ENCODE results near the gene ACTA2. TPM values are rescaled to one million over a fixed set of nuclear protein-coding genes. Genes with fewer than 3 reads are reported as not detected.

Gene ACTA2
- polyA plus RNA-seq, 1 of the 3 experiments (the other 2 are of a cell fraction): 130 TPM

DNA sequence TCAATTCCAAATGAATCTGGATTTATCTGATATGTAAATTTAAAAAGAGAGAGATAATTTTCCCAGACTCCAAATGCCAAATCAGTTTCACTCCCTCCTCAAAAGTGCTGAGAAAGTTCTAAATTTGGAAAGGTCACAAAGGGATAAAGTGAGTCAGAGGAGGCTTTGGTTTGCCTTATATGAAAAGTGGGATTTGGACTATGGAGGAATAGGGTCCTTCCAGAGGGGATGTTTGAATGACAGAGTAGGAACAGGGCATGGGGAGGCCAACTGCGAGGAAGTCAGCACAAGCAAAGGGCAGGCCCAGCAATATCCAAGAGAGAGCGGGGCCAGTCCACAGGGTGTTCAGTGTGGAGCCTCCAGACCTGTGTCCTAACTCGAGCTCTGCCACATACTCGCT lies 28.2 kb upstream of the ACTA2 start (continued):
- TF ChIP-seq, protein P1, sequence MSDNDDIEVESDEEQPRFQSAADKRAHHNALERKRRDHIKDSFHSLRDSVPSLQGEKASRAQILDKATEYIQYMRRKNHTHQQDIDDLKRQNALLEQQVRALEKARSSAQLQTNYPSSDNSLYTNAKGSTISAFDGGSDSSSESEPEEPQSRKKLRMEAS (IDR thresholded peaks at IDR 0.05; ENCODE audit: low read depth): no peak
- TF ChIP-seq EP300 (IDR thresholded peaks at IDR 0.05; ENCODE audit: borderline replicate concordance in 1 of 2, low read depth in 1 of 2, low read length in 1 of 2): no peak
- no peak for TF ChIP-seq EZH2phosphoT487 (IDR thresholded peaks at IDR 0.05; ENCODE audit: borderline replicate concordance, low read depth)
- TF ChIP-seq RCOR1 (IDR thresholded peaks at IDR 0.05; ENCODE audit: low read length): no peak
- TF ChIP-seq FOXJ3 (CRISPR knock-in tag; IDR thresholded peaks at IDR 0.05): no peak
- TF ChIP-seq, protein P2, sequence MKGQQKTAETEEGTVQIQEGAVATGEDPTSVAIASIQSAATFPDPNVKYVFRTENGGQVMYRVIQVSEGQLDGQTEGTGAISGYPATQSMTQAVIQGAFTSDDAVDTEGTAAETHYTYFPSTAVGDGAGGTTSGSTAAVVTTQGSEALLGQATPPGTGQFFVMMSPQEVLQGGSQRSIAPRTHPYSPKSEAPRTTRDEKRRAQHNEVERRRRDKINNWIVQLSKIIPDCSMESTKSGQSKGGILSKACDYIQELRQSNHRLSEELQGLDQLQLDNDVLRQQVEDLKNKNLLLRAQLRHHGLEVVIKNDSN (IDR thresholded peaks at IDR 0.05; ENCODE audit: borderline replicate concordance, low read depth): no peak
- no peak for TF ChIP-seq FOXM1 (IDR thresholded peaks at IDR 0.05; ENCODE audit: low read depth)
- TF ChIP-seq NFIC (IDR thresholded peaks at IDR 0.05; ENCODE audit: borderline replicate concordance): no peak
- TF ChIP-seq, protein P3, sequence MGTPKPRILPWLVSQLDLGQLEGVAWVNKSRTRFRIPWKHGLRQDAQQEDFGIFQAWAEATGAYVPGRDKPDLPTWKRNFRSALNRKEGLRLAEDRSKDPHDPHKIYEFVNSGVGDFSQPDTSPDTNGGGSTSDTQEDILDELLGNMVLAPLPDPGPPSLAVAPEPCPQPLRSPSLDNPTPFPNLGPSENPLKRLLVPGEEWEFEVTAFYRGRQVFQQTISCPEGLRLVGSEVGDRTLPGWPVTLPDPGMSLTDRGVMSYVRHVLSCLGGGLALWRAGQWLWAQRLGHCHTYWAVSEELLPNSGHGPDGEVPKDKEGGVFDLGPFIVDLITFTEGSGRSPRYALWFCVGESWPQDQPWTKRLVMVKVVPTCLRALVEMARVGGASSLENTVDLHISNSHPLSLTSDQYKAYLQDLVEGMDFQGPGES (IDR thresholded peaks at IDR 0.05; ENCODE audit: low read depth, low read length): no peak

DNA sequence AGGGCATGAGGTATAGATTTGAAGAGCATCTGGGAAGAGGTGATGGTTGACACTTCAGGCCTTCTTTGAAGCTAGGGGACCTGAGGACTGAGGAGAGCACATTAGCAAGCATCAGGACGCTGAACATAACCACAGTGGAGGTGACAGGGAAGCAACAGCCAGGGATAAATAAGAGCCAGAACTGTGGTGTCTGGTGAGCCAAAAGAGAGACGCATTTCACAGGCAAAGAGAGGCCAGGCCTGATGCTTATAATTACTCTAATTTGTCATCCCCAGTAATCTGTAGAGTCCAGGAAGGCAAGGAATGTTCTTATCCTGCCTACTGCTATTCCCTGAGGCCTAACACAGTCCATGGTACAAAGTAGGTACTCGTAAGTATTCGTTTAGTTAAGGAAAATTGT lies 27.7 kb upstream of the ACTA2 start:
- Histone ChIP-seq H3K27ac (ENCODE audit: low read depth in 2 of 2, low read length in 1 of 2) (no peak overlapping the region), H3K4me2 (no peak overlapping the region), H3K9me3 (no peaks in the 10 kb centered on the region), H3K27me3 (ENCODE audit: insufficient read depth) (no peaks in the 10 kb centered on the region), H3F3A (replicated peaks; ENCODE audit: insufficient read depth) (no peaks in the 10 kb centered on the region), H3K36me3 (replicated peaks in 1 of 2; ENCODE audit: control insufficient read depth in 1 of 2, insufficient read depth in 2 of 2, low read length in 1 of 2) (peaks cover 5% of the 10 kb centered on the region in 2 experiments), H4K20me1 (ENCODE audit: insufficient read depth) (no peaks in the 10 kb centered on the region), H2AFZ (ENCODE audit: low read depth) (no peak overlapping the region), H3K9ac (no peak overlapping the region), H3K9me2 (no peaks in the 10 kb centered on the region), H3K4me3 (ENCODE audit: low read depth in 2 of 2, low read length in 1 of 2) (no peak overlapping the region), H3K4me1 (ENCODE audit: control insufficient read depth in 1 of 2, insufficient read depth in 2 of 2, low read depth in 1 of 2, low read length in 1 of 2) (peaks cover 6 to 35% of the 10 kb centered on the region in 2 experiments; a peak in 3 of 4 replicates), H3K79me2 (ENCODE audit: insufficient read depth) (peaks cover 9% of the 10 kb centered on the region; the same call in 1 of the 2 replicates)
- ChIA-PET CTCF (interaction anchor here (0.6 to 8.7 kb wide), 5 partner anchors 11 to 1381 kb away, joined by 3 to 90 read pairs (median 3); partner anchors contain the start of gene FAS), POLR2A (no interaction called here)
- TF ChIP-seq EZH2phosphoT487 (IDR thresholded peaks at IDR 0.05; ENCODE audit: borderline replicate concordance, low read depth) (no peak), RCOR1 (IDR thresholded peaks at IDR 0.05; ENCODE audit: low read length) (no peak), JUND (IDR thresholded peaks at IDR 0.05) (no peak), GATA2 (CRISPR knock-in tag; IDR thresholded peaks at IDR 0.05) (no peak)
- TF ChIP-seq, protein P4, sequence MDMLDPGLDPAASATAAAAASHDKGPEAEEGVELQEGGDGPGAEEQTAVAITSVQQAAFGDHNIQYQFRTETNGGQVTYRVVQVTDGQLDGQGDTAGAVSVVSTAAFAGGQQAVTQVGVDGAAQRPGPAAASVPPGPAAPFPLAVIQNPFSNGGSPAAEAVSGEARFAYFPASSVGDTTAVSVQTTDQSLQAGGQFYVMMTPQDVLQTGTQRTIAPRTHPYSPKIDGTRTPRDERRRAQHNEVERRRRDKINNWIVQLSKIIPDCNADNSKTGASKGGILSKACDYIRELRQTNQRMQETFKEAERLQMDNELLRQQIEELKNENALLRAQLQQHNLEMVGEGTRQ (IDR thresholded peaks at IDR 0.05; ENCODE audit: borderline replicate concordance, low read depth, low read length): no peak
- DNase-seq: no peak
- WGBS (ENCODE audit: low lambda C conversion rate): 95% methylated on average over 4 of the region's 4 CpGs

All from SK-N-SH (cell line).